Gastrocnemius medialis (tissue), 4 donors: ENCODE data around the gene PPP2R1B. TPM values are rescaled to one million over a fixed set of nuclear protein-coding genes. Genes with fewer than 3 reads are reported as not detected.

Source experiments
- ATAC-seq, 2 donors: fragments of 150-250 bp; one replicate each; pipeline ENCODE4 v1.9.1; 2016
- DNase-seq, 2 donors: peaks; one replicate each; pipeline ENCODE4 v3.0.0-alpha.2; 2019
- H3K27ac ChIP-seq, 4 donors: fragments of 200-600 bp; sonication (generic); 1 replicate in 1 of 4; 2 replicates in 3 of 4; pipeline ENCODE4 v1.5.1; 2016 to 2018; ENCODE audit warnings: mild to moderate bottlenecking in 2 of 4, moderate library complexity in 1 of 4
- H3K27me3 ChIP-seq, 3 donors: fragments of 200-600 bp; sonication (generic) in 2 of 3; 1 replicate in 1 of 3; 2 replicates in 2 of 3; pipeline versions ENCODE4 v1.5.1 to v1.6.0; 2016 to 2019; ENCODE audit warnings: mild to moderate bottlenecking in 1 of 3, moderate library complexity in 1 of 3
- H3K36me3 ChIP-seq, 2 donors: fragments of 200-600 bp; sonication (generic) in 1 of 2; one replicate each; pipeline ENCODE4 v1.5.1; 2017 to 2018
- H3K4me1 ChIP-seq, 2 donors: fragments of 200-600 bp; sonication (generic) in 1 of 2; one replicate each; pipeline ENCODE4 v1.5.1; 2016 to 2017; ENCODE audit warnings: mild to moderate bottlenecking in 2 of 2
- H3K4me3 ChIP-seq, 4 donors: fragments of 200-600 bp; sonication (generic) in 3 of 4; 1 replicate in 1 of 4; 2 replicates in 3 of 4; pipeline ENCODE4 v1.5.1; 2016 to 2019; ENCODE audit warnings: mild to moderate bottlenecking in 2 of 4
- H3K9me3 ChIP-seq, 3 donors: fragments of 200-600 bp; sonication (generic) in 2 of 3; 1 replicate in 1 of 3; 2 replicates in 2 of 3; pipeline ENCODE4 v1.5.1; 2016 to 2019
- CTCF ChIP-seq, 5 experiments: fragments of 450-650 bp in 3 of 5; fragments of 200-600 bp in 2 of 5; sonication (generic) in 2 of 5; IDR thresholded peaks in 4 of 5; conservative IDR thresholded peaks in 1 of 5; 1 replicate in 4 of 5; 2 replicates in 1 of 5; pipeline ENCODE4 v1.5.1; 2016 to 2019; ENCODE audit warnings: antibody characterized with exemption in 5 of 5, mild to moderate bottlenecking in 3 of 5, moderate library complexity in 3 of 5
- POLR2A ChIP-seq, 2 donors: fragments of 450-650 bp; IDR thresholded peaks; one replicate each; pipeline ENCODE4 v1.6.1; 2017; ENCODE audit warnings: antibody characterized with exemption in 2 of 2, mild to moderate bottlenecking in 2 of 2, moderate library complexity in 2 of 2
- in situ Hi-C, 4 donors: fragments of 200-750 bp; cut with MboI; loops; one replicate each; pipeline versions ENCODE4 v1.15.0 to v1.8.0; 2017; ENCODE audit warnings: low sequenced_read_pairs in 4 of 4
- intact Hi-C: fragments of 100-400 bp; cut with DNase I; formaldehyde crosslinking; loops from one replicate; pipeline ENCODE4 v1.15.1; 2023; ENCODE audit warnings: low total_unique reads
- total RNA-seq, 4 donors: library from RNA; depleted of rRNA; stranded (reverse); fragments of >200 nt; gene quantifications; one replicate each; pipeline versions ENCODE4 v1.1.0 to v1.2.3, GENCODE V29; 2016

PPP2R1B gene
- total RNA-seq, 4 donors from 2014 or later = 7.3 to 16.0 (median 9.4) TPM

GRCh38 chr11:111734954-111735261 lies 31.3 kb downstream of the PPP2R1B start:
- no peak for ATAC-seq
- no peaks in the 10 kb centered on the region for H3K27me3 ChIP-seq
- H3K4me3 ChIP-seq = peak overlapping the region in 2 of 4 donors; percentile 42 to 52
- peak overlapping the region; percentile 85 to 97 (median 96) for H3K27ac ChIP-seq
- intact Hi-C loops (loop anchor here (2.0 to 5.0 kb wide), 3 partner anchors 92 to 177 kb away; partner anchors contain the start of genes CRYAB, HSPB2 and SIK2), in situ Hi-C loops (no loop called here)
- peaks cover 87 to 88% of the 10 kb centered on the region in 2 donors for H3K4me1 ChIP-seq
- H3K9me3 ChIP-seq = no peaks in the 10 kb centered on the region
- H3K36me3 ChIP-seq = no peaks in the 10 kb centered on the region
- TF ChIP-seq CTCF (IDR thresholded peaks at IDR 0.05 in 4 of 5, conservative IDR thresholded peaks at IDR 0.05 in 1 of 5) (no peak), POLR2A (IDR thresholded peaks at IDR 0.05) (no peak)
- DNase-seq = no peak

GRCh38 chr11:111734101-111734953 lies 31.9 kb downstream of the PPP2R1B start:
- H3K4me1 ChIP-seq = peaks cover 92 to 94% of the 10 kb centered on the region in 2 donors
- in situ Hi-C loops = no loop called here
- H3K4me3 ChIP-seq = peak overlapping the region in 1 of 4 donors; percentile 52
- no peaks in the 10 kb centered on the region for H3K36me3 ChIP-seq
- TF ChIP-seq POLR2A (IDR thresholded peaks at IDR 0.05) (no peak), CTCF (IDR thresholded peaks at IDR 0.05 in 4 of 5, conservative IDR thresholded peaks at IDR 0.05 in 1 of 5) (no peak)
- DNase-seq (no peak), ATAC-seq (no peak)
- H3K9me3 ChIP-seq = no peaks in the 10 kb centered on the region
- intact Hi-C loops = loop anchor here (2.0 to 5.0 kb wide), 3 partner anchors 93 to 178 kb away; partner anchors contain the start of genes CRYAB, HSPB2 and SIK2
- H3K27me3 ChIP-seq = no peaks in the 10 kb centered on the region
- H3K27ac ChIP-seq = peak overlapping the region; percentile 85 to 97 (median 96)

GRCh38 chr11:111733611-111734088 lies 32.5 kb downstream of the PPP2R1B start:
- H3K4me1 ChIP-seq = peaks cover 96% of the 10 kb centered on the region in 2 donors
- H3K27ac ChIP-seq = peak overlapping the region; percentile 85 to 97 (median 96)
- no peaks in the 10 kb centered on the region for H3K9me3 ChIP-seq
- H3K27me3 ChIP-seq = no peaks in the 10 kb centered on the region
- intact Hi-C loops (loop anchor here (2.0 to 5.0 kb wide), 3 partner anchors 94 to 179 kb away; partner anchors contain the start of genes CRYAB, HSPB2 and SIK2), in situ Hi-C loops (no loop called here)
- TF ChIP-seq POLR2A (IDR thresholded peaks at IDR 0.05) (no peak), CTCF (IDR thresholded peaks at IDR 0.05 in 4 of 5, conservative IDR thresholded peaks at IDR 0.05 in 1 of 5) (no peak)
- ATAC-seq = peak in 1 of 2 donors; percentile 5
- DNase-seq = peak; percentile 16 to 63
- peak overlapping the region in 2 of 4 donors; percentile 5 to 22 for H3K4me3 ChIP-seq
- no peaks in the 10 kb centered on the region for H3K36me3 ChIP-seq

GRCh38 chr11:111733016-111733415 lies 33.2 kb downstream of the PPP2R1B start:
- peak overlapping the region; percentile 85 to 97 (median 96) for H3K27ac ChIP-seq
- no peak for ATAC-seq
- no peaks in the 10 kb centered on the region for H3K27me3 ChIP-seq
- peak in 1 of 2 donors; percentile 5 for TF ChIP-seq POLR2A (IDR thresholded peaks at IDR 0.05)
- TF ChIP-seq CTCF (IDR thresholded peaks at IDR 0.05 in 4 of 5, conservative IDR thresholded peaks at IDR 0.05 in 1 of 5) = no peak
- intact Hi-C loops = loop anchor here (5.0 kb wide), 2 partner anchors 94 to 179 kb away; partner anchors contain the start of genes CRYAB and HSPB2
- DNase-seq = peak; percentile 4 to 56
- in situ Hi-C loops = no loop called here
- H3K36me3 ChIP-seq = no peaks in the 10 kb centered on the region
- H3K4me1 ChIP-seq = peaks cover 89 to 90% of the 10 kb centered on the region in 2 donors
- peak overlapping the region in 2 of 4 donors; percentile 5 to 22 for H3K4me3 ChIP-seq
- no peaks in the 10 kb centered on the region for H3K9me3 ChIP-seq
